GM12878 (cell line): ENCODE results near the gene COX6B1. TPM values are rescaled to one million over a fixed set of nuclear protein-coding genes. Genes with fewer than 3 reads are reported as not detected.

Experiments used
- ATAC-seq: fragments of 200-7000 bp; cut with Tn5 transposase; 3 replicates; pipeline ENCODE4 v1.9.1; 2020; ENCODE audit warnings: mild to moderate bottlenecking, moderate library complexity
- BruUV-seq: library from RNA; stranded (reverse); fragments of 400-500 nt; replicated peaks from 2 replicates; lab custom pipeline; 2021; lab: Mats Ljungman, UMichigan
- CTCF ChIA-PET: fragments of 300-600 bp; sonication (Branson Sonifier 250); formaldehyde crosslinking; extraction: SDS; loops from one replicate; lab custom pipeline; 2021; ENCODE audit warnings: inconsistent platforms; lab: Yijun Ruan, JAX
- POLR2A ChIA-PET: fragments of 350-600 bp; formaldehyde crosslinking; extraction: SDS; loops from one replicate; lab custom pipeline; 2021; ENCODE audit warnings: inconsistent platforms; lab: Charles Lee
- RAD21 ChIA-PET: fragments of 300-600 bp; sonication (Branson Sonifier 250); formaldehyde crosslinking; loops from one replicate; lab custom pipeline; 2023; ENCODE audit warnings: antibody characterized with exemption; ENCODE audit not compliant: unreplicated experiment; lab: Charles Lee
- SMC1A ChIA-PET: fragments of 300-600 bp; sonication (Branson Sonifier 250); formaldehyde crosslinking; loops from one replicate; lab custom pipeline; 2023; ENCODE audit not compliant: unreplicated experiment, uncharacterized antibody; lab: Charles Lee
- DNase-seq: peaks from one replicate; pipeline ENCODE4 v3.0.0-alpha.2; 2011; ENCODE audit warnings: low read depth, low spot score
- FAIRE-seq: peaks from 3 replicates; lab custom pipeline; 2011; peaks lifted over from hg19 to GRCh38; lab: Jason Lieb, UNC
- H2AFZ ChIP-seq: 2 replicates; pipeline ENCODE4 v1.6.0; 2011; ENCODE audit warnings: low read depth, low read length, control low read depth; ENCODE audit not compliant: control insufficient read depth
- H3K27ac ChIP-seq: 2 replicates; pipeline ENCODE4 v1.5.1; 2011; ENCODE audit warnings: control low read depth; ENCODE audit not compliant: control insufficient read depth, insufficient read depth
- H3K27me3 ChIP-seq, 2 experiments: replicated peaks in 1 of 2; 2 replicates each; pipeline versions ENCODE4 v1.6.0 to v1.6.1; 2011; ENCODE audit warnings: low read length in 1 of 2; ENCODE audit not compliant: control insufficient read depth in 2 of 2, insufficient read depth in 2 of 2
- H3K36me3 ChIP-seq, 2 experiments: 2 replicates each; pipeline ENCODE4 v1.5.1; 2011; ENCODE audit warnings: low read length in 1 of 2; ENCODE audit not compliant: control insufficient read depth in 2 of 2, insufficient read depth in 2 of 2
- H3K4me1 ChIP-seq: 2 replicates; pipeline ENCODE4 v1.6.1; 2011; ENCODE audit warnings: mild to moderate bottlenecking, low read length, moderate library complexity, mixed read lengths; ENCODE audit not compliant: control insufficient read depth, insufficient read depth
- H3K4me2 ChIP-seq: 2 replicates; pipeline ENCODE4 v1.6.0; 2011; ENCODE audit warnings: control low read depth; ENCODE audit not compliant: control insufficient read depth, insufficient read depth
- H3K4me3 ChIP-seq: fragments of 200-600 bp; sonication (generic); 2 replicates; pipeline ENCODE4 v1.5.1; 2016
- H3K79me2 ChIP-seq: 2 replicates; pipeline ENCODE4 v1.6.0; 2011; ENCODE audit warnings: low read length; ENCODE audit not compliant: control insufficient read depth, insufficient read depth
- H3K9ac ChIP-seq: 2 replicates; pipeline ENCODE4 v1.8.0; 2011; ENCODE audit warnings: low read length, control low read depth, mixed read lengths; ENCODE audit not compliant: control insufficient read depth, insufficient read depth
- H3K9me3 ChIP-seq: replicated peaks from 3 replicates; pipeline ENCODE4 v1.5.1; 2011; ENCODE audit warnings: mild to moderate bottlenecking, low read length; ENCODE audit not compliant: control insufficient read depth, insufficient read depth
- H4K20me1 ChIP-seq: 2 replicates; pipeline ENCODE4 v1.6.0; 2011; ENCODE audit not compliant: control insufficient read depth, insufficient read depth
- ATF7 ChIP-seq: fragments of 450-650 bp; IDR thresholded peaks from 2 replicates; pipeline ENCODE4 v1.6.1; 2016; ENCODE audit warnings: low read depth, mild to moderate bottlenecking
- BRCA1 ChIP-seq: IDR thresholded peaks from 2 replicates; pipeline ENCODE4 v1.6.1; 2011; ENCODE audit warnings: low read depth, low read length, improper control_type of control experiment
- CBX5 ChIP-seq: sonication (generic); IDR thresholded peaks from 2 replicates; pipeline ENCODE4 v1.6.1; 2016; ENCODE audit warnings: low read depth, moderate library complexity, mild to moderate bottlenecking, inconsistent platforms
- EP300 ChIP-seq, 2 experiments: fragments of 150-350 bp in 1 of 2; IDR thresholded peaks; 2 replicates each; pipeline ENCODE4 v1.6.1; 2011 to 2012; ENCODE audit warnings: low read depth in 2 of 2, low read length in 2 of 2, borderline replicate concordance in 1 of 2, improper control_type of control experiment in 1 of 2, inconsistent platforms in 1 of 2; ENCODE audit not compliant: control insufficient read depth in 1 of 2
- ETV6 ChIP-seq, 2 experiments: fragments of 450-650 bp in 1 of 2; IDR thresholded peaks in 1 of 2; conservative IDR thresholded peaks in 1 of 2; 2 replicates each; pipeline ENCODE4 v1.6.1; 2014; ENCODE audit warnings: antibody characterized with exemption in 1 of 2, borderline replicate concordance in 1 of 2, low read depth in 1 of 2, mild to moderate bottlenecking in 1 of 2, moderate library complexity in 1 of 2
- RBBP5 ChIP-seq: fragments of 200-600 bp; sonication (generic); conservative IDR thresholded peaks from 2 replicates; pipeline ENCODE4 v1.6.1; 2016
- RFX5 ChIP-seq: IDR thresholded peaks from 2 replicates; pipeline ENCODE4 v1.6.1; 2011; ENCODE audit warnings: low read depth, low read length, improper control_type of control experiment
- SIN3A ChIP-seq: IDR thresholded peaks from 2 replicates; pipeline ENCODE4 v1.6.1; 2012; ENCODE audit warnings: low read depth, low read length, improper control_type of control experiment
- ZSCAN29 ChIP-seq: fragments of 450-650 bp; IDR thresholded peaks from 2 replicates; pipeline ENCODE4 v1.6.1; 2017; ENCODE audit warnings: mild to moderate bottlenecking, moderate library complexity
- WGBS: methylation state at CpG from one replicate; pipeline ENCODE4 v1.1.6; 2016; ENCODE audit warnings: low lambda C conversion rate; ENCODE audit not compliant: insufficient replicate concordance, insufficient coverage; ENCODE audit errors: missing lambda C conversion rate; 5-methylcytosine and 5-hydroxymethylcytosine counted together
- in situ Hi-C: fragments of 300-500 bp; cut with MboI; formaldehyde crosslinking; loops from 9 replicates; pipeline ENCODE4 v1.14.3; 2018; ENCODE audit warnings: mixed read lengths
- intact Hi-C: fragments of 100-400 bp; cut with micrococcal nuclease; formaldehyde crosslinking; loops from one replicate; pipeline ENCODE4 v1.14.2; 2022; ENCODE audit not compliant: unreplicated experiment
- polyA plus RNA-seq, 11 experiments: library from polyadenylated mRNA; depleted of rRNA in 4 of 11; unstranded in 6 of 11; stranded (reverse) in 5 of 11; fragments of >200 nt; fragmentation: Nextera tagmentation in 4 of 11; fragmentation: Illumina TruSeq in 1 of 11; extraction: Ambion mirVana in 4 of 11; extraction: Trizol in 1 of 11; gene quantifications; 1 replicate in 1 of 11; 2 replicates in 10 of 11; pipeline versions ENCODE4 v1.2.1 to v1.2.3, GENCODE V29; 2011 to 2016; ENCODE audit warnings: inconsistent platforms in 2 of 11, missing spikeins in 2 of 11, low read depth in 1 of 11
- total RNA-seq, 4 experiments: library from RNA; depleted of rRNA in 3 of 4; stranded (reverse); fragments of >200 nt in 3 of 4; fragmentation: Illumina TruSeq in 1 of 4; extraction: Trizol in 1 of 4; gene quantifications; 2 replicates each; pipeline versions ENCODE4 v1.2.1 to v1.2.3, GENCODE V29; 2013 to 2021
- TF ChIP-seq, protein P1 (sequence below): fragments of 450-650 bp; IDR thresholded peaks from 2 replicates; pipeline ENCODE4 v1.6.1; 2017; ENCODE audit warnings: mild to moderate bottlenecking
- TF ChIP-seq, protein P2 (sequence below): fragments of 450-650 bp; IDR thresholded peaks from 2 replicates; pipeline ENCODE4 v1.6.1; 2017; ENCODE audit warnings: low read depth, mild to moderate bottlenecking, moderate library complexity
- TF ChIP-seq, protein P3 (sequence below): IDR thresholded peaks from 2 replicates; pipeline ENCODE4 v1.6.1; 2012; ENCODE audit warnings: low read length, inconsistent platforms
- TF ChIP-seq, protein P4 (sequence below): IDR thresholded peaks from 2 replicates; pipeline ENCODE4 v1.6.1; 2012; ENCODE audit warnings: low read depth, low read length, improper control_type of control experiment
- TF ChIP-seq, protein P5 (sequence below): fragments of 450-650 bp; IDR thresholded peaks from 2 replicates; pipeline ENCODE4 v1.6.1; 2016; ENCODE audit warnings: mild to moderate bottlenecking, moderate library complexity, borderline replicate concordance

The COX6B1 gene
- total and polyA plus RNA-seq, 10 of the 15 experiments (the other 5 are each of a cell fraction or from before 2014, with no cell fraction given) = 500 to 1,700 (median 862) TPM

DNA sequence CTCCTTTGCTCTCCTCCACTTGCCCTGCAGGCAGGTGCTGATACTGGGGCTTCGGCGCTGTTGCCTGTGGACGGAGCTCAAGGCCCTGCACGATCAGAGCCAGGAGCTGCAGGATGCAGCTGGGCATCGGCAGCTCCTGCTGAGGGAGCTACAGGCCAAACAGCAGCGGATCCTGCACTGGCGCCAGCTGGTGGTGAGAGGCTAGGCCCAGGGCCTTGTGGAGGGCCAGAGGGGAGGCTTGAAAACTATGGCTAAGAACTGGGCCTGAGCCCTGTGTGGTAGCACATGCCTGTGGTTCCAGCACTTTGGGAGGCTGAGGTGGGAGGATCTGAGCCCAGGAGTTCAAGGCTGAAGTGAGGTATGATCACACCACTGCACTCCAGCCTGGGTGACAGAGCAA is 29.3 kb upstream of the COX6B1 start:
- no peak for FAIRE-seq
- BruUV-seq = no TSS peak
- intact Hi-C loops = no loop called here
- H3K4me1 ChIP-seq = no peaks in the 10 kb centered on the region
- H3K36me3 ChIP-seq = no peaks in the 10 kb centered on the region; a peak in 1 of 4 replicates
- H2AFZ ChIP-seq = no peak overlapping the region
- H3K4me3 ChIP-seq = no peak overlapping the region
- H3K79me2 ChIP-seq = no peaks in the 10 kb centered on the region
- no peak overlapping the region for H3K4me2 ChIP-seq
- 89% methylated on average over 7 of the region's 7 CpGs for WGBS
- ChIA-PET CTCF (no interaction called here), SMC1A (no interaction called here), RAD21 (no interaction called here), POLR2A (no interaction called here)
- H3K27ac ChIP-seq = no peak overlapping the region
- no peak overlapping the region for H3K9ac ChIP-seq
- H3K27me3 ChIP-seq = no peaks in the 10 kb centered on the region
- no peak for DNase-seq
- ATAC-seq = no peak
- H3K9me3 ChIP-seq = no peaks in the 10 kb centered on the region
- in situ Hi-C loops = no loop called here
- H4K20me1 ChIP-seq = no peaks in the 10 kb centered on the region
- TF ChIP-seq ATF7 (no peak), CBX5 (no peak), ZSCAN29 (no peak), ETV6 (conservative IDR thresholded peaks at IDR 0.05 in 1 of 2, IDR thresholded peaks at IDR 0.05 in 1 of 2; ENCODE audit: borderline replicate concordance in 1 of 2, low read depth in 1 of 2) (no peak), EP300 (IDR thresholded peaks at IDR 0.05; ENCODE audit: borderline replicate concordance in 1 of 2, control insufficient read depth in 1 of 2, low read depth in 2 of 2, low read length in 2 of 2) (no peak), BRCA1 (no peak), SIN3A (no peak), RFX5 (no peak), RBBP5 (no peak)
- TF ChIP-seq, protein P1, sequence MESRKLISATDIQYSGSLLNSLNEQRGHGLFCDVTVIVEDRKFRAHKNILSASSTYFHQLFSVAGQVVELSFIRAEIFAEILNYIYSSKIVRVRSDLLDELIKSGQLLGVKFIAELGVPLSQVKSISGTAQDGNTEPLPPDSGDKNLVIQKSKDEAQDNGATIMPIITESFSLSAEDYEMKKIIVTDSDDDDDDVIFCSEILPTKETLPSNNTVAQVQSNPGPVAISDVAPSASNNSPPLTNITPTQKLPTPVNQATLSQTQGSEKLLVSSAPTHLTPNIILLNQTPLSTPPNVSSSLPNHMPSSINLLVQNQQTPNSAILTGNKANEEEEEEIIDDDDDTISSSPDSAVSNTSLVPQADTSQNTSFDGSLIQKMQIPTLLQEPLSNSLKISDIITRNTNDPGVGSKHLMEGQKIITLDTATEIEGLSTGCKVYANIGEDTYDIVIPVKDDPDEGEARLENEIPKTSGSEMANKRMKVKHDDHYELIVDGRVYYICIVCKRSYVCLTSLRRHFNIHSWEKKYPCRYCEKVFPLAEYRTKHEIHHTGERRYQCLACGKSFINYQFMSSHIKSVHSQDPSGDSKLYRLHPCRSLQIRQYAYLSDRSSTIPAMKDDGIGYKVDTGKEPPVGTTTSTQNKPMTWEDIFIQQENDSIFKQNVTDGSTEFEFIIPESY = no peak
- TF ChIP-seq, protein P2, sequence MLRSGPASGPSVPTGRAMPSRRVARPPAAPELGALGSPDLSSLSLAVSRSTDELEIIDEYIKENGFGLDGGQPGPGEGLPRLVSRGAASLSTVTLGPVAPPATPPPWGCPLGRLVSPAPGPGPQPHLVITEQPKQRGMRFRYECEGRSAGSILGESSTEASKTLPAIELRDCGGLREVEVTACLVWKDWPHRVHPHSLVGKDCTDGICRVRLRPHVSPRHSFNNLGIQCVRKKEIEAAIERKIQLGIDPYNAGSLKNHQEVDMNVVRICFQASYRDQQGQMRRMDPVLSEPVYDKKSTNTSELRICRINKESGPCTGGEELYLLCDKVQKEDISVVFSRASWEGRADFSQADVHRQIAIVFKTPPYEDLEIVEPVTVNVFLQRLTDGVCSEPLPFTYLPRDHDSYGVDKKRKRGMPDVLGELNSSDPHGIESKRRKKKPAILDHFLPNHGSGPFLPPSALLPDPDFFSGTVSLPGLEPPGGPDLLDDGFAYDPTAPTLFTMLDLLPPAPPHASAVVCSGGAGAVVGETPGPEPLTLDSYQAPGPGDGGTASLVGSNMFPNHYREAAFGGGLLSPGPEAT = no peak
- TF ChIP-seq, protein P3, sequence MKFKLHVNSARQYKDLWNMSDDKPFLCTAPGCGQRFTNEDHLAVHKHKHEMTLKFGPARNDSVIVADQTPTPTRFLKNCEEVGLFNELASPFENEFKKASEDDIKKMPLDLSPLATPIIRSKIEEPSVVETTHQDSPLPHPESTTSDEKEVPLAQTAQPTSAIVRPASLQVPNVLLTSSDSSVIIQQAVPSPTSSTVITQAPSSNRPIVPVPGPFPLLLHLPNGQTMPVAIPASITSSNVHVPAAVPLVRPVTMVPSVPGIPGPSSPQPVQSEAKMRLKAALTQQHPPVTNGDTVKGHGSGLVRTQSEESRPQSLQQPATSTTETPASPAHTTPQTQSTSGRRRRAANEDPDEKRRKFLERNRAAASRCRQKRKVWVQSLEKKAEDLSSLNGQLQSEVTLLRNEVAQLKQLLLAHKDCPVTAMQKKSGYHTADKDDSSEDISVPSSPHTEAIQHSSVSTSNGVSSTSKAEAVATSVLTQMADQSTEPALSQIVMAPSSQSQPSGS = no peak
- TF ChIP-seq, protein P4, sequence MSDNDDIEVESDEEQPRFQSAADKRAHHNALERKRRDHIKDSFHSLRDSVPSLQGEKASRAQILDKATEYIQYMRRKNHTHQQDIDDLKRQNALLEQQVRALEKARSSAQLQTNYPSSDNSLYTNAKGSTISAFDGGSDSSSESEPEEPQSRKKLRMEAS = no peak
- TF ChIP-seq, protein P5, sequence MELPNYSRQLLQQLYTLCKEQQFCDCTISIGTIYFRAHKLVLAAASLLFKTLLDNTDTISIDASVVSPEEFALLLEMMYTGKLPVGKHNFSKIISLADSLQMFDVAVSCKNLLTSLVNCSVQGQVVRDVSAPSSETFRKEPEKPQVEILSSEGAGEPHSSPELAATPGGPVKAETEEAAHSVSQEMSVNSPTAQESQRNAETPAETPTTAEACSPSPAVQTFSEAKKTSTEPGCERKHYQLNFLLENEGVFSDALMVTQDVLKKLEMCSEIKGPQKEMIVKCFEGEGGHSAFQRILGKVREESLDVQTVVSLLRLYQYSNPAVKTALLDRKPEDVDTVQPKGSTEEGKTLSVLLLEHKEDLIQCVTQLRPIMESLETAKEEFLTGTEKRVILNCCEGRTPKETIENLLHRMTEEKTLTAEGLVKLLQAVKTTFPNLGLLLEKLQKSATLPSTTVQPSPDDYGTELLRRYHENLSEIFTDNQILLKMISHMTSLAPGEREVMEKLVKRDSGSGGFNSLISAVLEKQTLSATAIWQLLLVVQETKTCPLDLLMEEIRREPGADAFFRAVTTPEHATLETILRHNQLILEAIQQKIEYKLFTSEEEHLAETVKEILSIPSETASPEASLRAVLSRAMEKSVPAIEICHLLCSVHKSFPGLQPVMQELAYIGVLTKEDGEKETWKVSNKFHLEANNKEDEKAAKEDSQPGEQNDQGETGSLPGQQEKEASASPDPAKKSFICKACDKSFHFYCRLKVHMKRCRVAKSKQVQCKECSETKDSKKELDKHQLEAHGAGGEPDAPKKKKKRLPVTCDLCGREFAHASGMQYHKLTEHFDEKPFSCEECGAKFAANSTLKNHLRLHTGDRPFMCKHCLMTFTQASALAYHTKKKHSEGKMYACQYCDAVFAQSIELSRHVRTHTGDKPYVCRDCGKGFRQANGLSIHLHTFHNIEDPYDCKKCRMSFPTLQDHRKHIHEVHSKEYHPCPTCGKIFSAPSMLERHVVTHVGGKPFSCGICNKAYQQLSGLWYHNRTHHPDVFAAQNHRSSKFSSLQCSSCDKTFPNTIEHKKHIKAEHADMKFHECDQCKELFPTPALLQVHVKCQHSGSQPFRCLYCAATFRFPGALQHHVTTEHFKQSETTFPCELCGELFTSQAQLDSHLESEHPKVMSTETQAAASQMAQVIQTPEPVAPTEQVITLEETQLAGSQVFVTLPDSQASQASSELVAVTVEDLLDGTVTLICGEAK = no peak
